ENCODE results near the gene TMEM242. TPM values are rescaled to one million over a fixed set of nuclear protein-coding genes. Genes with fewer than 3 reads are reported as not detected.

Gene TMEM242
- polyA plus RNA-seq, 1 experiment = 4.4 TPM

- no peak for TF ChIP-seq CTCF (IDR thresholded peaks at IDR 0.05; ENCODE audit: insufficient read depth, low read depth, low read length)
- POLR2A ChIA-PET = no interaction called here
- CTCF ChIA-PET = no interaction called here
- no peak for DNase-seq (ENCODE audit: low read depth)
- H3K27me3 ChIP-seq (ENCODE audit: control insufficient read depth, insufficient read depth, low read length) = no peaks in the 10 kb centered on the region
- no peaks in the 10 kb centered on the region for H3K36me3 ChIP-seq (ENCODE audit: control insufficient read depth, insufficient read depth, low read length)
- H3K4me3 ChIP-seq (ENCODE audit: low read depth, low read length) = no peak overlapping the region
Observed at GRCh38 chr6:157300436-157300835, 22.9 kb downstream of the TMEM242 start.

DNA sequence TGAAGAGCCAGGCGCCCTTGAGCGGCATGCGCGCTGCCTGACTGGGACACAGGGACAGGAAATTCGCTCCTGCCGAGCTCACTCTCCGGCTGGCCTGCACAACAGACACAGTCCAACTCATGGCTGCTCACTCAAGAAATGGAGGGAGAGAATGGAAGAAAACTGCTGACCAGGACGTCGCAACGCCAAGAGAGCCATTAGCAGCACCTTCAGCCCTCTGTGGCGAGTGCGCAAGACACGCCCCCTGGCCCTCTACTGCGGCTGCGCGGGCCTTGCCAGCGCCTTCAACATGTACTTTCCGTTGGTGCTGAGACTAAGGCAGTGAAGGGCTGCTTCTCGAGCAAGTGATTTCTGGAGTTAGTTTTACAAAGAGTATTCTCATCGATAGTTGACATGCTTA, 23.3 kb downstream of the TMEM242 start:
- CTCF ChIA-PET = no interaction called here
- no peaks in the 10 kb centered on the region for H3K36me3 ChIP-seq (ENCODE audit: control insufficient read depth, insufficient read depth, low read length)
- H3K27me3 ChIP-seq (ENCODE audit: control insufficient read depth, insufficient read depth, low read length) = no peaks in the 10 kb centered on the region
- TF ChIP-seq CTCF (IDR thresholded peaks at IDR 0.05; ENCODE audit: insufficient read depth, low read depth, low read length) = no peak
- no peak for DNase-seq (ENCODE audit: low read depth)
- POLR2A ChIA-PET = no interaction called here
- H3K4me3 ChIP-seq (ENCODE audit: low read depth, low read length) = no peak overlapping the region

GRCh38 chr6:157298216-157298724, 25.0 kb downstream of the TMEM242 start:
- CTCF ChIA-PET = interaction anchor here (1.3 kb wide), 1 partner anchor 10 kb away, joined by 3 read pairs; no protein-coding TSS in a partner anchor
- Histone ChIP-seq H3K27me3 (ENCODE audit: control insufficient read depth, insufficient read depth, low read length) (no peaks in the 10 kb centered on the region), H3K36me3 (ENCODE audit: control insufficient read depth, insufficient read depth, low read length) (no peaks in the 10 kb centered on the region), H3K4me3 (ENCODE audit: low read depth, low read length) (no peak overlapping the region)
- no peak for DNase-seq (ENCODE audit: low read depth)
- POLR2A ChIA-PET = no interaction called here
- no peak for TF ChIP-seq CTCF (IDR thresholded peaks at IDR 0.05; ENCODE audit: insufficient read depth, low read depth, low read length)

DNA sequence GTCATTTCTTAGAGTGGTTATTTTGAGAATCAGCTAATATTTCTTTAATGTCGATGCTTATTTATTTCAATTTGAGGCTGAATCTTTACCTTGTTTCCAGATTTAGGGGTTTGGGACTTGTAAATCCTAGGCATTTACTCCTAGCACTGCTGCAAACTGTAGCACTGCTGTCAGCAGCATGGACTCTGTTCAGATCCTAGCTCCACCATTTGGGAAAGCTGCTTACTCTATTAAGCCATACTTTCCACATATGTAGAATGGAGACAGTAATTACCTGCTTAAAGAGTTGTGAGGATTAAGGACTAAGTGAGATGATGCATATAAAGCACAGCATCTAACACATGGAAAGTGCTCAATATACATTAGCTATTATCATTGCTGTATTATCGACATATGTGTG, 28.7 kb downstream of the TMEM242 start:
- H3K27me3 ChIP-seq (ENCODE audit: control insufficient read depth, insufficient read depth, low read length) = no peaks in the 10 kb centered on the region
- ChIA-PET POLR2A (no interaction called here), CTCF (interaction anchor here (0.8 to 1.4 kb wide), 4 partner anchors 9 to 20 kb away, joined by 3 to 4 read pairs (median 3); no protein-coding TSS in a partner anchor)
- H3K36me3 ChIP-seq (ENCODE audit: control insufficient read depth, insufficient read depth, low read length) = peaks cover 1% of the 10 kb centered on the region; the same call in 1 of the 2 replicates
- H3K4me3 ChIP-seq (ENCODE audit: low read depth, low read length) = no peak overlapping the region
- DNase-seq (ENCODE audit: low read depth) = no peak
- no peak for TF ChIP-seq CTCF (IDR thresholded peaks at IDR 0.05; ENCODE audit: insufficient read depth, low read depth, low read length)

DNA sequence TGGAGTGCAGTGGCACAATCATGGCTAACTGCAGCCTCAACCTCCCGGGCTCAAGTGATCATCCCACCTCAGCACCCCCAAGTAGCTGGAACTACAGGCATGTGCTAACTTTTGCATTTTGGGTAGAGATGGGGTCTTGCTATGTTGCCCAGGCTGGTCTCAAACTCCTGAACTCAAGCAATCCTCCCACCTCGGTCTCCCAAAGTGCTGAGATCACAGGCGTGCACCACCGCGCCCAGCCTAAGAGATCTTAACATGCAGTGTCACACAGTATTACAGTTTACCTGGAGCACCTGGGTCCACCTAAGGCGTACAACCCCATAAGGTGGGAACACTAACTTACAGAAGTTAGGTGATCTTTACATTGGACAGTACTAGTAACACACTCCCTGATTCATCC, 29.5 kb downstream of the TMEM242 start:
- no peak for TF ChIP-seq CTCF (IDR thresholded peaks at IDR 0.05; ENCODE audit: insufficient read depth, low read depth, low read length)
- H3K36me3 ChIP-seq (ENCODE audit: control insufficient read depth, insufficient read depth, low read length) = peaks cover 1% of the 10 kb centered on the region; the same call in 1 of the 2 replicates
- POLR2A ChIA-PET = no interaction called here
- no peak overlapping the region for H3K4me3 ChIP-seq (ENCODE audit: low read depth, low read length)
- DNase-seq (ENCODE audit: low read depth) = no peak
- CTCF ChIA-PET = no interaction called here
- H3K27me3 ChIP-seq (ENCODE audit: control insufficient read depth, insufficient read depth, low read length) = no peaks in the 10 kb centered on the region
